H9 (cell line): ENCODE data around the gene ERP44. TPM values are rescaled to one million over a fixed set of nuclear protein-coding genes. Genes with fewer than 3 reads are reported as not detected.

Experiments
- DNase-seq: peaks from one replicate; pipeline ENCODE4 v3.0.0-alpha.2; 2017
- H2AFZ ChIP-seq: one replicate; pipeline ENCODE4 v1.6.1; 2013; ENCODE audit warnings: mild to moderate bottlenecking, low read length, control low read depth, moderate library complexity
- H2AK5ac ChIP-seq: 2 replicates; pipeline ENCODE4 v1.6.1; 2013; ENCODE audit warnings: low read length, control low read depth, mixed read lengths; ENCODE audit not compliant: insufficient read length
- H2BK120ac ChIP-seq: one replicate; pipeline ENCODE4 v1.6.1; 2013; ENCODE audit warnings: low read depth, mild to moderate bottlenecking, low read length, control low read depth, inconsistent platforms; ENCODE audit not compliant: poor library complexity, severe bottlenecking
- H2BK12ac ChIP-seq: 2 replicates; pipeline ENCODE4 v1.6.1; 2013; ENCODE audit warnings: low read length, control low read depth, mixed read lengths, low read depth; ENCODE audit not compliant: insufficient read length
- H2BK15ac ChIP-seq: 2 replicates; pipeline ENCODE4 v1.6.1; 2013; ENCODE audit warnings: low read depth, low read length, control low read depth
- H2BK20ac ChIP-seq: one replicate; pipeline ENCODE4 v1.6.1; 2013; ENCODE audit warnings: low read depth, mild to moderate bottlenecking, low read length, control low read depth, inconsistent platforms; ENCODE audit not compliant: poor library complexity, severe bottlenecking
- H2BK5ac ChIP-seq: 2 replicates; pipeline ENCODE4 v1.6.1; 2013; ENCODE audit warnings: low read length, control low read depth, mixed read lengths; ENCODE audit not compliant: insufficient read length
- H3K14ac ChIP-seq: 2 replicates; pipeline ENCODE4 v1.6.1; 2013; ENCODE audit warnings: low read length, control low read depth; ENCODE audit not compliant: insufficient read depth
- H3K18ac ChIP-seq: 2 replicates; pipeline ENCODE4 v1.6.1; 2013; ENCODE audit warnings: low read depth, mild to moderate bottlenecking, mixed read lengths, low read length, control low read depth; ENCODE audit not compliant: insufficient read length
- H3K23ac ChIP-seq: 2 replicates; pipeline ENCODE4 v1.6.1; 2013; ENCODE audit warnings: low read length, control low read depth, mixed read lengths, low read depth; ENCODE audit not compliant: insufficient read length
- H3K23me2 ChIP-seq: 2 replicates; pipeline ENCODE4 v1.6.1; 2013; ENCODE audit warnings: low read depth, mild to moderate bottlenecking, mixed read lengths, low read length, control low read depth; ENCODE audit not compliant: insufficient read length, poor library complexity, severe bottlenecking
- H3K27ac ChIP-seq: 2 replicates; pipeline ENCODE4 v1.5.1; 2013; ENCODE audit warnings: low read length, control low read depth, mixed read lengths, low read depth; ENCODE audit not compliant: insufficient read length
- H3K27me3 ChIP-seq: 2 replicates; pipeline ENCODE4 v1.6.1; 2013; ENCODE audit warnings: low read length, control low read depth, inconsistent platforms; ENCODE audit not compliant: insufficient read depth
- H3K4ac ChIP-seq: 2 replicates; pipeline ENCODE4 v1.6.1; 2013; ENCODE audit warnings: low read depth, mild to moderate bottlenecking, control low read depth, inconsistent platforms, low read length, moderate library complexity
- H3K4me1 ChIP-seq: 2 replicates; pipeline ENCODE4 v1.6.1; 2013; ENCODE audit warnings: low read length, control low read depth, inconsistent platforms; ENCODE audit not compliant: insufficient read depth
- H3K4me2 ChIP-seq: 2 replicates; pipeline ENCODE4 v1.6.1; 2013; ENCODE audit warnings: low read length, control low read depth, mixed read lengths; ENCODE audit not compliant: insufficient read length, insufficient read depth
- H3K56ac ChIP-seq: 2 replicates; pipeline ENCODE4 v1.6.1; 2013; ENCODE audit warnings: low read depth, mild to moderate bottlenecking, mixed read lengths, low read length, control low read depth; ENCODE audit not compliant: insufficient read length
- H3K79me1 ChIP-seq: 2 replicates; pipeline ENCODE4 v1.6.1; 2013; ENCODE audit warnings: low read depth, mild to moderate bottlenecking, moderate library complexity, low read length, control low read depth, inconsistent platforms; ENCODE audit not compliant: insufficient read depth, poor library complexity, severe bottlenecking
- H3K79me2 ChIP-seq: 2 replicates; pipeline ENCODE4 v1.6.1; 2013; ENCODE audit warnings: low read length, control low read depth, inconsistent platforms; ENCODE audit not compliant: insufficient read depth
- H3K9ac ChIP-seq: 2 replicates; pipeline ENCODE4 v1.6.1; 2013; ENCODE audit warnings: low read length, control low read depth, mixed read lengths; ENCODE audit not compliant: insufficient read length; ENCODE audit errors: extremely low read depth
- H3K9me3 ChIP-seq: one replicate; pipeline ENCODE4 v1.6.1; 2013; ENCODE audit warnings: low read depth, low read length, inconsistent platforms; ENCODE audit not compliant: control insufficient read depth
- H3T11ph ChIP-seq: one replicate; pipeline ENCODE4 v1.6.1; 2013; ENCODE audit warnings: mild to moderate bottlenecking, low read length, control low read depth, inconsistent platforms
- H4K20me1 ChIP-seq: one replicate; pipeline ENCODE4 v1.6.1; 2013; ENCODE audit not compliant: control insufficient read depth, insufficient read length, insufficient read depth
- H4K5ac ChIP-seq: 2 replicates; pipeline ENCODE4 v1.6.1; 2013; ENCODE audit warnings: low read depth, mild to moderate bottlenecking, mixed read lengths, low read length, control low read depth; ENCODE audit not compliant: insufficient read length
- H4K8ac ChIP-seq: replicated peaks from 2 replicates; pipeline ENCODE4 v1.6.1; 2013; ENCODE audit warnings: low read length, control low read depth, mixed read lengths, low read depth; ENCODE audit not compliant: insufficient read length
- H4K91ac ChIP-seq: 2 replicates; pipeline ENCODE4 v1.6.1; 2013; ENCODE audit warnings: low read depth, mild to moderate bottlenecking, moderate library complexity, mixed read lengths, low read length, control low read depth; ENCODE audit not compliant: insufficient read length
- H3K27ac Mint-ChIP-seq, 3 experiments: 2 replicates in 2 of 3; 3 replicates in 1 of 3; pipeline ENCODE4 v1.8.0; 2020 to 2021; ENCODE audit warnings: mixed read lengths in 3 of 3, mild to moderate bottlenecking in 1 of 3, moderate library complexity in 1 of 3
- H3K27me3 Mint-ChIP-seq: 2 replicates; pipeline ENCODE4 v1.8.0; 2021; ENCODE audit warnings: low read depth, mild to moderate bottlenecking, moderate library complexity, mixed read lengths
- H3K36me3 Mint-ChIP-seq, 3 experiments: 2 replicates in 2 of 3; 3 replicates in 1 of 3; pipeline ENCODE4 v1.8.0; 2020 to 2021; ENCODE audit warnings: low read depth in 3 of 3, mixed read lengths in 3 of 3; ENCODE audit not compliant: insufficient read depth in 1 of 3
- H3K4me1 Mint-ChIP-seq, 2 experiments: 2 replicates each; pipeline ENCODE4 v1.8.0; 2020; ENCODE audit warnings: mixed read lengths in 2 of 2
- H3K4me3 Mint-ChIP-seq, 2 experiments: 2 replicates in 1 of 2; 3 replicates in 1 of 2; pipeline ENCODE4 v1.8.0; 2020 to 2021; ENCODE audit warnings: mild to moderate bottlenecking in 2 of 2, mixed read lengths in 2 of 2, moderate library complexity in 1 of 2
- H3K9me3 Mint-ChIP-seq, 2 experiments: 2 replicates in 1 of 2; 3 replicates in 1 of 2; pipeline ENCODE4 v1.8.0; 2020; ENCODE audit warnings: mild to moderate bottlenecking in 2 of 2, mixed read lengths in 2 of 2, moderate library complexity in 1 of 2
- WGBS: extraction: QIAGEN DNeasy Blood & Tissue Kit; methylation state at CpG from one replicate; pipeline ENCODE4 v1.1.7; 2013; ENCODE audit warnings: missing lambda C conversion rate, low lambda C conversion rate, mixed read lengths; ENCODE audit not compliant: insufficient read length; ENCODE audit errors: extremely low coverage; 5-methylcytosine and 5-hydroxymethylcytosine counted together
- total RNA-seq: library from RNA; stranded (reverse); gene quantifications from 2 replicates; pipeline ENCODE4 v1.2.1, GENCODE V29; 2021
- TF ChIP-seq, protein P1 (sequence below): fragments of 200-600 bp; sonication (generic); conservative IDR thresholded peaks from 3 replicates; pipeline ENCODE4 v1.8.0; 2021; ENCODE audit warnings: antibody characterized with exemption, mild to moderate bottlenecking

ERP44 gene
- total RNA-seq, 1 experiment from 2014 or later = 15.4 TPM

DNA sequence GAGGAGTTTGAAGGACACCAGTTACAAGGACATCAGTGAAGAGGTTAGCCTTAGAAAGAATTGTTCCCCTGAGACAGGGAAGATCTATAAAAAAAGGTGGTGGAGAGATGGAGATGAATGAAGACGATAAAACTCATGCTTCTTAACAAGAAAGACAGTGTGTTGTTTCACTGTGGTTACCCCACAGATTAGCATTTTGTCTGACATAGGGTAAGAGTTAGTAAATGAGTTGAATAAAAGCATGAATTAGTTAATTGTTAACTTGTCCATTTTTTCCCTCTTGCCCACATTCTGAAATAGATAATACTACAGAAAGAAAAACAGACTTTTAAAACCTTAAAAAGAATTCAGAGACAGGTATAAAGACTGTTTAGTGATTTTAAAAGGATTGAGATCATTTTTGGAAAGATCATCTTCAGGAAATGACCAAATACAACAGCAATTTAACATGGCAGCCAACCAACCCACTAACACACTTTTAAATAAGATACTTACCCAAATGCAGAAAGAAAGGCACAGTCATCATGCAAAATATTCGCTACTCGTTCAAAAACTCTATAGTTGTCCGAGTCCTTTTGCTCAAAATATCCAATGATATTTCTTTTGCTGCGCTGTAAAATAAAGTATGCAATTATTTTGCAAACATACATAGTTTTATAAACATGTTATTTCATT is 78.5 kb downstream of the ERP44 start:
- H4K91ac ChIP-seq = no peak overlapping the region
- no peak overlapping the region for H3K4ac ChIP-seq
- no peaks in the 10 kb centered on the region for H4K20me1 ChIP-seq
- no peak overlapping the region for H2BK20ac ChIP-seq
- Mint-ChIP-seq H3K4me3 (no peak overlapping the region), H3K9me3 (no peaks in the 10 kb centered on the region), H3K27ac (peak overlapping the region in 1 of 3 experiments; percentile 67; a peak in 1 of 7 replicates), H3K4me1 (peaks cover 6 to 7% of the 10 kb centered on the region in 2 experiments), H3K36me3 (peaks cover 0 to 6% (median 2%) of the 10 kb centered on the region in 3 experiments; a peak in 2 of 7 replicates), H3K27me3 (no peaks in the 10 kb centered on the region)
- no peak overlapping the region for H3K23ac ChIP-seq
- no peak overlapping the region for H3T11ph ChIP-seq
- H3K79me2 ChIP-seq = no peaks in the 10 kb centered on the region
- no peak overlapping the region for H2BK12ac ChIP-seq
- no peaks in the 10 kb centered on the region for H3K4me1 ChIP-seq
- H3K27ac ChIP-seq = no peak overlapping the region
- no peak overlapping the region for H3K14ac ChIP-seq
- H2AFZ ChIP-seq = no peak overlapping the region
- DNase-seq = no peak
- H3K79me1 ChIP-seq = no peaks in the 10 kb centered on the region
- no peak overlapping the region for H2AK5ac ChIP-seq
- H3K27me3 ChIP-seq = no peaks in the 10 kb centered on the region
- no peak overlapping the region for H2BK15ac ChIP-seq
- no peak overlapping the region for H3K9ac ChIP-seq
- no peaks in the 10 kb centered on the region for H3K23me2 ChIP-seq
- WGBS = no CpG with 5 or more reads among the region's 5 CpGs
- no peak overlapping the region for H4K5ac ChIP-seq
- H2BK5ac ChIP-seq = no peak overlapping the region
- TF ChIP-seq, protein P1, sequence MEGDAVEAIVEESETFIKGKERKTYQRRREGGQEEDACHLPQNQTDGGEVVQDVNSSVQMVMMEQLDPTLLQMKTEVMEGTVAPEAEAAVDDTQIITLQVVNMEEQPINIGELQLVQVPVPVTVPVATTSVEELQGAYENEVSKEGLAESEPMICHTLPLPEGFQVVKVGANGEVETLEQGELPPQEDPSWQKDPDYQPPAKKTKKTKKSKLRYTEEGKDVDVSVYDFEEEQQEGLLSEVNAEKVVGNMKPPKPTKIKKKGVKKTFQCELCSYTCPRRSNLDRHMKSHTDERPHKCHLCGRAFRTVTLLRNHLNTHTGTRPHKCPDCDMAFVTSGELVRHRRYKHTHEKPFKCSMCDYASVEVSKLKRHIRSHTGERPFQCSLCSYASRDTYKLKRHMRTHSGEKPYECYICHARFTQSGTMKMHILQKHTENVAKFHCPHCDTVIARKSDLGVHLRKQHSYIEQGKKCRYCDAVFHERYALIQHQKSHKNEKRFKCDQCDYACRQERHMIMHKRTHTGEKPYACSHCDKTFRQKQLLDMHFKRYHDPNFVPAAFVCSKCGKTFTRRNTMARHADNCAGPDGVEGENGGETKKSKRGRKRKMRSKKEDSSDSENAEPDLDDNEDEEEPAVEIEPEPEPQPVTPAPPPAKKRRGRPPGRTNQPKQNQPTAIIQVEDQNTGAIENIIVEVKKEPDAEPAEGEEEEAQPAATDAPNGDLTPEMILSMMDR = no peak
- H3K56ac ChIP-seq = no peak overlapping the region
- no peak overlapping the region for H4K8ac ChIP-seq
- no peak overlapping the region for H3K4me2 ChIP-seq
- no peak overlapping the region for H2BK120ac ChIP-seq
- H3K9me3 ChIP-seq = no peaks in the 10 kb centered on the region
- no peak overlapping the region for H3K18ac ChIP-seq
